Mucosa of rectum (tissue), 2 donors: Measurements from ENCODE around the gene LRIG2.
A peak's percentile ranks its signal among the peaks of the same experiment; 100 is the strongest.
"Not testable (repeated sequence)": the region's sequence is repeated elsewhere in the genome, so short reads cannot be mapped to it uniquely, and the experiment has no call there.

Source experiments
- H3K27ac ChIP-seq, 2 donors: one replicate each; pipeline ENCODE4 v1.7.0; 2013; ENCODE audit warnings: inconsistent platforms in 2 of 2, low read depth in 2 of 2, low read length in 2 of 2
- H3K27me3 ChIP-seq, 2 donors: one replicate each; pipeline ENCODE4 v1.7.0; 2013; ENCODE audit warnings: low read length in 2 of 2; ENCODE audit not compliant: control insufficient read depth in 2 of 2, insufficient read depth in 2 of 2
- H3K36me3 ChIP-seq, 2 donors: one replicate each; pipeline ENCODE4 v1.7.0; 2013; ENCODE audit warnings: low read length in 2 of 2; ENCODE audit not compliant: control insufficient read depth in 2 of 2, insufficient read depth in 2 of 2
- H3K4me1 ChIP-seq, 2 donors: one replicate each; pipeline ENCODE4 v1.7.0; 2013; ENCODE audit warnings: low read length in 2 of 2, mild to moderate bottlenecking in 1 of 2; ENCODE audit not compliant: control insufficient read depth in 2 of 2, insufficient read depth in 2 of 2
- H3K4me3 ChIP-seq, 2 donors: one replicate each; pipeline ENCODE4 v1.7.0; 2013; ENCODE audit warnings: low read length in 2 of 2
- H3K9ac ChIP-seq, 2 donors: one replicate each; pipeline ENCODE4 v1.7.0; 2013; ENCODE audit warnings: low read length in 2 of 2, low read depth in 1 of 2, mild to moderate bottlenecking in 1 of 2
- H3K9me3 ChIP-seq, 2 donors: one replicate each; pipeline ENCODE4 v1.7.0; 2013; ENCODE audit warnings: low read length in 2 of 2; ENCODE audit not compliant: control insufficient read depth in 2 of 2
- donor health status: healthy.
- donor health status: Normal muscosa, but diverticular disease.

LRIG2 gene

DNA sequence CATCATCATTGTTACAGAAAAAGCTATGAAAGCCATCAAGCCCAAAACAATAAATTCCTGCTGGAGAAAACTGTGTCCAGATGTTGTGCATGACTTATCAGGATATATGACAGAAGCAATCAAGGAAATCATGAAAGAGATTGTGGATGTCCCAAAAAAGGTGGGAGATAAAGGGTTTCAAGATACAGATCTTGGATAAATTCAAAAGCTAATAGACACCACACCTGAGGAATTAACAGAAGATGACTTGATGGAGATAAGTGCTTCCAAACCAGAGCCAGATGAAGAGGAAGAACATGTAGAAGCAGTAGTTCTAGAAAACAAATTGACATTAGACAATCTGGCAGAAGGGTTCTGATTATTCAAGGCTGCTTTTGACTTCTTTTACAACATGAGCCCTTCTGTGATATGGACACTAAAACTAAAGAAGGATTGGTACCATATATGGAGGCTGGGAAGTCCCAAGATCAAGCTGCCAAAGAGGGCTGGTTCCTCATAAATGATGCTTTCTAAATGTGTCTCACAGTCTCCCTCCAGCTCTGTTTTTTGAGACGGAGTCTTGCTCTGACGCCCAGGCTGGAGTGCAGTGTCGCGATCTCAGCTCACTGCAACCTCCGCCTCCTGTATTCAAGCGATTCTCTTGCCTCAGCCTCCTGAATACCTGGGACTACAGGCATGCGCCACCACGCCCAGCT lies 32.1 kb upstream of the LRIG2 start:
- Histone ChIP-seq H3K4me1 (peaks cover 13 to 16% of the 10 kb centered on the region in 2 donors), H3K27ac (no peak overlapping the region), H3K36me3 (no peaks in the 10 kb centered on the region), H3K4me3 (no peak overlapping the region), H3K9me3 (no peaks in the 10 kb centered on the region), H3K27me3 (no peaks in the 10 kb centered on the region), H3K9ac (no peak overlapping the region)

DNA sequence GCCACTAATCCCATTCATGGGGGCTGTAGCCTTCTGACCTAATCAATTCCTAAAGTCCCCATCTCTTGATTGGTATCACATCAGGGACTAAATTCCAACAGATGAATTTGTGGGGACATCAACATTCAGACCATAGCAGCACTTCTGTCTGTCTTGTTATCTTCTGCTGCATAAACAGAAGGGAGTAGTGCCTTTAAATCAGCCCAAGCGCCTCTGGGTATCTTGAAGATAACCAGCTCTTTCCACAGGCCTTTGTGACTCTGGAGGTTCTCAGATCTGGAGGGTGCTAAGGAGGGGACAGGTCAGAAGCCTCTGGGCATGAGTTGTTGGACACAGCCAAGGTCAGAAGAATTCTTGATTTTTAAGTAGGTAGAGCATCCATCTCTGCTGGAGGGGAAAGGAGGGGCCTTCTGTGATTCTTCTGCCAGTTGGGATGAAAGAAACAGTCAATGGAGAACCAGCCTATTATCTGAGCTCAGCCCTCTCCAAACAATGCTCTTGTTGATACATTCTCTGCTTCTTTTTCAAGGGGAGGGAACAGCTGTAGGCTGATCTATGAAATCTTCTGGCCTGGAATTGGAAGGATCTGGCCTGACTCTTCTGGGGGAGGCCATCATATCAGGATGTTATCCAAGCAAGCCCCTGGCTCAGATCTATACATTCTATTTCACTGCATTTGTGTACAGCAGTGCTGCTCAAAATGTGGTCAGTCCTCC lies 31.3 kb upstream of the LRIG2 start:
- H3K4me1 ChIP-seq, result peaks cover 13 to 16% of the 10 kb centered on the region in 2 donors
- no peaks in the 10 kb centered on the region for H3K27me3 ChIP-seq
- H3K4me3 ChIP-seq, result no peak overlapping the region
- no peaks in the 10 kb centered on the region for H3K9me3 ChIP-seq
- H3K9ac ChIP-seq, result no peak overlapping the region
- no peaks in the 10 kb centered on the region for H3K36me3 ChIP-seq
- H3K27ac ChIP-seq, result peak overlapping the region; percentile 62 to 63

DNA sequence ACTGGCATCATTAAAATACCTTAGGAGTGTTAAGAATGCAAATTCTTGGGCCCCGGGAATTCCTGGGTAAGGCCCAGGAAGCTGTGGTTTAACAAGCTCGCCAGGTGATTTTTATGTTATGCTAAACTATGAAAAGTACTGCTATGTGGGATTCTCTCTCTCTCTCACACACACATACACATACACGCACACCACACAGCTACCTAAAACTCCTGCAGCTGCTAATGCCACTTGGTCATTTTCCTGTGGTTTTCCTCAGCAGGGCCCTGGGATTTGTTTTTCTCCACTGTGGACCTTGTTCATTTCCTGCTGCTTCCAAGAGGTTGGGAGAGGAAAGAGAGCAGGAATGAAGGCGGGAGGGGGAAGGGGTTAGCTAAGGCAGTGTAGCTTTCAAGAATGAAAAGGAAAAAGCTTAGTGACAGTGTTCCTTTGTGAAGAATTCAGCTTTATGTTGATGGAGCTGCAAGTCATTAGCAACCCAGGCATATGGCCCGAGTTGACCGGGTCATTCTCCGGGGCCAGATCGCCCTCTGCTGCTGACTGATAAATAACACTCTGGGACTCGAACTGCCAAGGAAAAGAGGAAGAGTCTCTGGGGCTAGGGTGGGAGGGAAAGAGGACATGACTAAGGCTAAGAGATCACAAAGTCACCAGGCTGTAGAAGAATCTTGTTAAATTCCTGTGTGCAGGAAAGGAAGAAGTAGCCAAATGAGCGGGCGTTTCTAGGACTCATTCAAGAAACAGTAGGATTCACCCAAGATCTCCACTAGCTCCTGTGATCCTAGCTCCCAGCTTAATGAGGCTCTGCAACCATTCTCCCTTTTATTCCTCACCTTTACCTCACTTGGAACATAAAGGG lies 30.5 kb upstream of the LRIG2 start:
- H3K27ac ChIP-seq, result peak overlapping the region; percentile 62 to 63
- H3K27me3 ChIP-seq, result no peaks in the 10 kb centered on the region
- no peaks in the 10 kb centered on the region for H3K9me3 ChIP-seq
- peak overlapping the region in 1 of 2 donors; percentile 11 for H3K9ac ChIP-seq
- no peaks in the 10 kb centered on the region for H3K36me3 ChIP-seq
- peaks cover 13 to 16% of the 10 kb centered on the region in 2 donors for H3K4me1 ChIP-seq
- no peak overlapping the region for H3K4me3 ChIP-seq

DNA sequence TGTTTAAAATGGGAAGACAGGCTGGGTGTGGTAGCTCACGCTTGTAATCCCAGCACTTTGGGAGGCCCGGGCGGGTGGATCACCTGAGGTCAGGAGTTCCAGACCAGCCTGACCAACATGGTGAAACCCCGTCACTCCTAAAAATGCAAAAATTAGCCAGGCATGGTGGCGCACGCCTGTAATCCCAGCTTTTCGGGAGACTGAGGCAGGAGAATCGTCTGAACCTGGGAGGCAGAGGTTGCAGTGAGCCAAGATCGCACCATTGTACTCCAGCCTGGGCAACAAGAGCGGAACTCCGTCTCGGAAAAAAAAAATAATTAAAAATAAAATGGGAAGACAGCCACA lies 29.9 kb upstream of the LRIG2 start:
- Histone ChIP-seq H3K9ac (peak overlapping the region in 1 of 2 donors; percentile 11), H3K27ac (peak overlapping the region; percentile 62 to 63), H3K4me1 (peaks cover 13 to 16% of the 10 kb centered on the region in 2 donors)
- not testable (repeated sequence) for H3K4me3 ChIP-seq, H3K27me3 ChIP-seq, H3K36me3 ChIP-seq, H3K9me3 ChIP-seq

DNA sequence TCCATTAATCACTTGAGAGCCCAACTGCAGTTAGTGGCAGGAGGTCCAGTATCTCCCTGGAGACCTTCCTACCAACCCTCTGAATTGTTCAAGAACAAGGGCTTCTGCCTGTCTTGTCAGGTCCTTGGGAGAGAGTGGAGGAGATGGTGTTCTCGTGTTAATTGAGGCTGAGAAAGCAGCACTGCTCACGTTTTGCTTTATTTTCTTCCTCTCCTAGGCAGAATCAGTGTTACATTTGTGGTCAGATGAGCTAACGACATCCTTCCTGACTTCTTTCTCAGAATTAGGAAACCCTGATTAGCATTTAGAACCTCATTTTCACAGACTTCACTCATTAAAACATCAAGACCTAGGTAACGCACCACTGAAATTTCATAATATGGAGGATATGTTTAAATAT lies 26.4 kb upstream of the LRIG2 start:
- no peak overlapping the region for H3K27ac ChIP-seq
- no peak overlapping the region for H3K9ac ChIP-seq
- H3K9me3 ChIP-seq, result no peaks in the 10 kb centered on the region
- no peaks in the 10 kb centered on the region for H3K36me3 ChIP-seq
- H3K27me3 ChIP-seq, result no peaks in the 10 kb centered on the region
- peaks cover 13 to 16% of the 10 kb centered on the region in 2 donors for H3K4me1 ChIP-seq
- no peak overlapping the region for H3K4me3 ChIP-seq

DNA sequence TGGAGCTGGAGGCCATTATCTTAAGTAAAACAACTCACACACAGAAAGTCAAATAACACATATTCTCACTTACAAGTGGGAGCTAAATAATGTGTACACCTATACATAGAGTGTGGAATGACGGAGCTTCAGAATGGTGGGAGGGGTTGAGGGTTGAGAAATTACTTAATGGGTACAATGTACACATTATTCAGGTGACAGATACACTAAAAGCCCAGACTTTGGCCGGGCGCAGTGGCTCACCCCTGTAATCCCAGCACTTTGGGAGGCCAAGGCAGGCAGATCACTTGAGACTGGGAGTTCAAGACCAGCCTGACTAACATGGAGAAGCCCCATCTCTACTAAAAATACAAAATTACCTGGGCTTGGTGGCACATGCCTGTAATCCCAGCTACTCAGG lies 24.9 kb upstream of the LRIG2 start:
- Histone ChIP-seq H3K9me3 (no peaks in the 10 kb centered on the region), H3K27me3 (no peaks in the 10 kb centered on the region), H3K27ac (peak overlapping the region in 1 of 2 donors; percentile 47), H3K4me1 (peaks cover 5 to 6% of the 10 kb centered on the region in 2 donors), H3K9ac (no peak overlapping the region), H3K36me3 (no peaks in the 10 kb centered on the region), H3K4me3 (no peak overlapping the region)

DNA sequence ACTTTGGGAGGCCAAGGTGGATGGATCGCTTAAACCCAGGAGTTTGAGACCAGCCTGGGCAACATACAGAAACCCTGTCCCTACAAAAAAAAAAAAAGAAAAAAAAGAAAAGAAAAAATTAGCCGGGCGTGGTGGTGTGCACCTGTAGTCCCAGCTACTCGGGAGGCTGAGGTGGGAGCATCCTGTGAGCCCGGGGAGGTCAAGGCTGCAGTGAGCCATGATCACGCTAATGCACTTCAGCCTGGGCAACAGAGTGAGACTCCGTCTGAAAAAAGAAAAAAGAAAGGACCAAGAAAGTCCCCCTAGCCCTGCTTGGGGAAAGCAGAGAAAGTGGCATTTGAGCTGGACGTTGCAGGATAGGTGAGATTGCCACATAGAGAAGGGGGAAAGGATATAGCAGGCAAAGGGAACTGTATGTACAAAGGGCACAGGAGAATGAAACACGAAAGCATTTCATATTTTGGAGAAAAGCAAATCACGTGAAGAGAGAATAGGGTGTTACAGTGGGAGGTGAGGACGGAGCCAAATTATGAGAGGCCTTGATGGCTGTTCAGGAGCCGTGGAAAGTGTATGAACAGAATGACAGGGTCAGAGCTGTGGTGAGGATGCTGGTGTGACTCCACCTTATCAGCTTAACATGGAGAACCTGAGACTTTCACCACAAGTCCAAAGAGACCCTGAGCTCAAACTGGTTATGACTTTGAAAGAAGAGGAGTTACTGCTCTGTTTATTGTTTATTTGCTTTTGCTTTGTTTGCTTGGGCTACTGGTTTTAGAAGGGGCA lies 19.5 kb upstream of the LRIG2 start:
- H3K4me3 ChIP-seq, result no peak overlapping the region
- H3K27ac ChIP-seq, result peak overlapping the region; percentile 9 to 53
- H3K36me3 ChIP-seq, result no peaks in the 10 kb centered on the region
- no peak overlapping the region for H3K9ac ChIP-seq
- no peaks in the 10 kb centered on the region for H3K27me3 ChIP-seq
- no peaks in the 10 kb centered on the region for H3K9me3 ChIP-seq
- H3K4me1 ChIP-seq, result peaks cover 11 to 32% of the 10 kb centered on the region in 2 donors

DNA sequence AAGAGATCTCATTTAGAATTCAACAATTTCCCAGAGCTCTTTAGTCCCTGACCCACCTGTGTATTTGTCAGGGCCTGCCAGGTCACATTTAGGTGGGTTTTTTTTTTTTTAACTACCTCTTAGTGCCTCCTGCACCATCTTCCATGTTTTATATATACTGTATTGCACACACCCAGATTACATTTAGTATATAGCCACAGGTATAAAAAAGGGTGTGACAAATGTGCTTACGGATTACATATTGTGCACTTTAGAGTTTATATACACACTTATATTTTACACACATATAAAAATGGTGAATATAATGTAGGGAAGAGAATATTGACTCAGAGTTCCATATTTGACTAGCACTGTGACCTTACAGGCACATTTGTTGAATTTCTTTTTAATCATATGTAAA lies 17.4 kb upstream of the LRIG2 start:
- H3K4me1 ChIP-seq, result peaks cover 11 to 37% of the 10 kb centered on the region in 2 donors
- no peaks in the 10 kb centered on the region for H3K9me3 ChIP-seq
- no peaks in the 10 kb centered on the region for H3K36me3 ChIP-seq
- H3K27ac ChIP-seq, result peak overlapping the region; percentile 39 to 58
- H3K9ac ChIP-seq, result no peak overlapping the region
- no peak overlapping the region for H3K4me3 ChIP-seq
- H3K27me3 ChIP-seq, result no peaks in the 10 kb centered on the region

DNA sequence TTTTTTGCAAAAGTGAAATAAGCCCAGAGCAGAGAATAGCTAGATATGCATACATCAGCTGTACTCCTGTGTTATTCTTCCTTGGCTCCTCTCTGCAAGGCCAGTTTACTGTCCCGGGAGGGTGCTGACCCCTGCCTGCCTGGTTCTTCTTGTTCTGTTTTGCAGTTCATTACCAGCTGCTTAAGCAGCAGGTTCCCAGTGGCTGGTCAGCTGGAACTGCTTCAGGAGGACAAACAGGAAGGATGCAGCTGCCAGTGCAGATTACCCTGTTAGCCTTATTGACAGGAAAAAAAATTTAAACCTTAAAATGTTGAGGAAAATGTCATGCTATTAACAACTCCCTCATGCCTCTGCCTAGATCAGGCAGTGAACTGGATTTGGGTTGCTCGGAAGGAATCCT lies 16.0 kb upstream of the LRIG2 start:
- Histone ChIP-seq H3K9me3 (no peaks in the 10 kb centered on the region), H3K27me3 (no peaks in the 10 kb centered on the region), H3K9ac (no peak overlapping the region), H3K36me3 (no peaks in the 10 kb centered on the region), H3K4me1 (peaks cover 11 to 37% of the 10 kb centered on the region in 2 donors), H3K4me3 (peak overlapping the region in 1 of 2 donors; percentile 1), H3K27ac (no peak overlapping the region)
